ENCODE results near the gene RAB3C. TPM values are rescaled to one million over a fixed set of nuclear protein-coding genes. Genes with fewer than 3 reads are reported as not detected.
A peak's percentile ranks its signal among the peaks of the same experiment; 100 is the strongest.
"Not testable (repeated sequence)": the region's sequence is repeated elsewhere in the genome, so short reads cannot be mapped to it uniquely, and the experiment has no call there.

The RAB3C gene
- total RNA-seq = 1.4 and 4.2 TPM in 2 replicates

GRCh38 chr5:58582803-58583491 lies at the start of gene RAB3C:
Gene RAB3C, plus strand, starts transcription at chr5:58583075. Its CDS starts 134 bp downstream, at chr5:58583209.
- DNase-seq (ENCODE audit: extremely low read depth, low read depth, low spot score) = peak; percentile 48

GRCh38 chr5:58541935-58542334 lies 40.9 kb upstream of the RAB3C start:
- not testable (repeated sequence) for DNase-seq (ENCODE audit: extremely low read depth, low read depth, low spot score)

- no peak for DNase-seq (ENCODE audit: extremely low read depth, low read depth, low spot score)
Measured at GRCh38 chr5:58542709-58543108, 40.2 kb upstream of the RAB3C start.

- DNase-seq (ENCODE audit: extremely low read depth, low read depth, low spot score) = no peak
Measured at GRCh38 chr5:58543723-58544122, 39.2 kb upstream of the RAB3C start.

- DNase-seq (ENCODE audit: extremely low read depth, low read depth, low spot score) = no peak
Measured at GRCh38 chr5:58544195-58544594, 38.7 kb upstream of the RAB3C start.

GRCh38 chr5:58544926-58545325 lies 37.9 kb upstream of the RAB3C start:
- no peak for DNase-seq (ENCODE audit: extremely low read depth, low read depth, low spot score)

GRCh38 chr5:58545912-58546311 lies 37.0 kb upstream of the RAB3C start:
- DNase-seq (ENCODE audit: extremely low read depth, low read depth, low spot score) = no peak

GRCh38 chr5:58548068-58548467 lies 34.8 kb upstream of the RAB3C start:
- no peak for DNase-seq (ENCODE audit: extremely low read depth, low read depth, low spot score)

GRCh38 chr5:58551492-58551891 lies 31.4 kb upstream of the RAB3C start:
- DNase-seq (ENCODE audit: extremely low read depth, low read depth, low spot score) = no peak

GRCh38 chr5:58557665-58558338 lies 25.1 kb upstream of the RAB3C start:
- not testable (repeated sequence) for DNase-seq (ENCODE audit: extremely low read depth, low read depth, low spot score)

- DNase-seq (ENCODE audit: extremely low read depth, low read depth, low spot score) = not testable (repeated sequence)
Measured at GRCh38 chr5:58563016-58563700, 19.7 kb upstream of the RAB3C start.

GRCh38 chr5:58564043-58564832 lies 18.6 kb upstream of the RAB3C start:
- DNase-seq (ENCODE audit: extremely low read depth, low read depth, low spot score) = not testable (repeated sequence)

GRCh38 chr5:58565033-58565432 lies 17.8 kb upstream of the RAB3C start:
- DNase-seq (ENCODE audit: extremely low read depth, low read depth, low spot score) = no peak

- no peak for DNase-seq (ENCODE audit: extremely low read depth, low read depth, low spot score)
Measured at GRCh38 chr5:58571501-58571900, 11.4 kb upstream of the RAB3C start.

- not testable (repeated sequence) for DNase-seq (ENCODE audit: extremely low read depth, low read depth, low spot score)
Measured at GRCh38 chr5:58572973-58573372, 9.9 kb upstream of the RAB3C start.

GRCh38 chr5:58579781-58580180 lies 3.1 kb upstream of the RAB3C start:
- no peak for DNase-seq (ENCODE audit: extremely low read depth, low read depth, low spot score)

- DNase-seq (ENCODE audit: extremely low read depth, low read depth, low spot score) = no peak
Measured at GRCh38 chr5:58582019-58582802, 664 bp upstream of the RAB3C start.

GRCh38 chr5:58595952-58596351 lies 13.1 kb downstream of the RAB3C start:
- no peak for DNase-seq (ENCODE audit: extremely low read depth, low read depth, low spot score)

- no peak for DNase-seq (ENCODE audit: extremely low read depth, low read depth, low spot score)
Measured at GRCh38 chr5:58598440-58598839, 15.6 kb downstream of the RAB3C start.

GRCh38 chr5:58599217-58599616 lies 16.3 kb downstream of the RAB3C start:
- no peak for DNase-seq (ENCODE audit: extremely low read depth, low read depth, low spot score)

Data from glomerular endothelial cell (primary cell).